GM19025 (cell line): Measurements from ENCODE around the gene LAMB4.

Experiments used
- ATAC-seq: cut with Tn5 transposase; IDR thresholded peaks from one replicate; pipeline ENCODE4 v1.9.1; 2021; ENCODE audit warnings: mild to moderate bottlenecking, low read depth, moderate library complexity; ENCODE audit not compliant: unreplicated experiment

Gene LAMB4

GRCh38 chr7:107978815-107979408 is 151.2 kb downstream of the LAMB4 start:
- no peak for ATAC-seq

GRCh38 chr7:107977048-107977447 is 153.1 kb downstream of the LAMB4 start:
- no peak for ATAC-seq

GRCh38 chr7:107976620-107977019 is 153.5 kb downstream of the LAMB4 start:
- ATAC-seq = no peak

GRCh38 chr7:107975394-107976013 is 154.7 kb downstream of the LAMB4 start:
- ATAC-seq = no peak

- no peak for ATAC-seq
Measured at GRCh38 chr7:107973861-107974260, 156.3 kb downstream of the LAMB4 start.
